OCI-LY7 (cell line): Measurements from ENCODE around the gene KLHDC8B.

Experiments used
- CTCF ChIP-seq: fragments of 200-600 bp; sonication (generic); conservative IDR thresholded peaks from 2 replicates; pipeline ENCODE4 v1.5.1; 2014; ENCODE audit warnings: mild to moderate bottlenecking, antibody characterized with exemption, low read length, moderate library complexity, mixed read lengths
- EZH2phosphoT487 ChIP-seq: fragments of 200-600 bp; sonication (generic); IDR thresholded peaks from 2 replicates; pipeline ENCODE4 v1.6.1; 2018; ENCODE audit warnings: low read depth, borderline replicate concordance, mild to moderate bottlenecking, mixed run types, antibody characterized with exemption, low read length, moderate library complexity, mixed read lengths

- no peak for TF ChIP-seq CTCF
- no peak for TF ChIP-seq EZH2phosphoT487
Observed at GRCh38 chr3:49191741-49192140, 20.3 kb downstream of the KLHDC8B start.
